CD4-positive, alpha-beta T cell treated with Interleukin-15 for 1 hour (primary cell): Measurements from ENCODE around the gene SLC6A19.

Experiments used
- DNase-seq: peaks from one replicate; pipeline ENCODE4 v3.0.0-alpha.2; 2020

The SLC6A19 gene

GRCh38 chr5:1197876-1198666 lies 3.3 kb upstream of the SLC6A19 start:
- no peak for DNase-seq

DNA sequence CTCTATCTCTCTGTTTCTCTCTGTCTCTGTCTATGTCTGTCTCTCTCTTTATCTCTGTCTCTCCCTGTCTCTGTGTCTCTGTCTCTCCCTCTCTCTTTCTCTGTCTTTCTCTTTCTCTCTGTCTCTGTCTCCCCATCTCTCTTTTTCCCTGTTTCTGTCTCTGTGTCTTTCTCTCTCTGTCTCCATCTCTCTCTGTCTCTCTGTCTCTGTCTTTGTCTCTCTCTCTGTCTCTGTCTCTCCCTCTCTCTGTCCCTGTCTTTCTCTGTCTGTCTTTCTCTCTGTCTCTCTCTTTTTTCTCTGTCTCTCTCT lies 2.1 kb upstream of the SLC6A19 start:
- no peak for DNase-seq

DNA sequence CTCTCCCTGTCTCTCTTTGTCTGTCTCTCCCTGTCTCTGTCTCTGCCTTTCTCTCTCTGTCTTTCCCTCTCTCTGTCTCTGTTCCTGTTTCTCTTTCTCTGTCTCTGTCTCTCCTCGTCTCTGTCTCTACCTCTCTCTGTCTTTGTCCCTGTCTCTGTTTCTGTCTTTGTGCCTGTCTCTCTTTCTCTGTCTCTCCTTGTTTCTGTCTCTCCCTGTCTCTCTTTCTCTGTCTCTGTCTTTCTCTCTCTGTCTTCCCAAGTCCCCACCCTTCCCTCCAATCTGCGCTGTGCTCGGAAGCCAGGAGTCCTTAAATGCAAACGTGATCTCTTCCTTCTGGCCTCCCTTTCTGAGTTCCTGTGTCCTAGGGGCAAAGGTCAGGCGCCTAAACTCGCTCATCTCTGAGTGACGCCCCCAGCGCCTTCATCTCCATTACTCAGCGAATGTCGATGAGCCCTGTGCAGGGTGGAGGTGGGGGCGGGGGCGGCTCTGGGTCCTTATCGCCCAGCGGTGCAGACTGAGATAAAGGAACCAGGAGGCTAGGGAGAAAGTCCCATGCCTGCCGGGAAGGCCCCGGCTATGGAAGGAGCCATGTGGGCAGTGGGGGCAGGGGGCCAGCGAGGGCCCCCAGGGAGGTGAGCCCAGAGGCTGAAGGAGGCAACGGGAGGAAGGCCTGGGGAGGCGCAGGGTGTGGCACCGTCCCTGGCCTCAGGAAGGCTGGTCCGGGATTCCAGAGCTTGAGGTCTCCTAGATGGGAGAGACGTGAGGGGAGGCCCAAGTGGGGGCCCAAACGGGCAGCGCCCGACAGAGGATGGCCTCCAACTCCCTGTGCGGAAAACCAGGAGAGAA lies 1.5 kb upstream of the SLC6A19 start:
- no peak for DNase-seq

DNA sequence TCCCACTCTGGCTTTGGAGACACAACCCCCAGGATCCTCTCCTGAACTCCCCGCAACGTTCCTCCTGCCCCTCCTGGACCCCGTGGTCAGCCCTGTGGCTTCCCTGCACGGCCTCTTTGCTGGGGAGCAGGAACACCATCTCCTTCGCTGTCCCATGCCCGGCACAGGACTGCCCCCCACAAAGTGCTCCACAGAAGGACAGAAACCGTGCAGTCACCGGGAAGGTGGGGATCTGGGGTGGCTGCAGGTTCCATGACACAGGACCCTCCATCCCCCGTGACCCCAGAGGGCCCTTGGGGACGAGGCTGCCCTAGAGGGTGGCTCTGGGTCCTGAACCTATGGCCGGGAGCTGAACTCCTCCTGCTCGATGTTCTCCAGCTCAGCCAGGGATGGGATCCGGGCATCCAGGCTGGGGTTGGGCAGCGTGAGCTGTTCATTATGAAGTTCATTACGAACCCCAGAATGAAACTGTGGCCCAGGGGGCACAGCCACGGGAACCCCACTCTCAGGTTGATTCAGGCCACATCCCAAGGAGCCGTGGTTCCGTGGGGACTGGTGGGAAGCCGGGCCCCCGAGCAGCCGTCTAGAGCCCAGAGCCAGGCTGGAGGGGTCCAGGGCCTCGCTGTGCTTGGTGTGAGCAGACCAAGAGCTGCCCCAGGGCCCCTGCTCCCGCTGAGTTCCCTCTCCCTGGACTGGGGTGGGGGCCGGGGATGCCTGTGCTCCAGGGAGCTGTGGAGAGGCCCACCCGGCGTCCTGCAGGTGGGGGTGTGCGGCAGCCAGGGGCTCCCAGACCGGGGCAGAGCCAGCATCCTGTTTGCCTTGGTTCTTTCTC lies 684 bp upstream of the SLC6A19 start:
- no peak for DNase-seq

- DNase-seq: no peak
Observed at GRCh38 chr5:1202026-1202797, 817 bp downstream of the SLC6A19 start.

DNA sequence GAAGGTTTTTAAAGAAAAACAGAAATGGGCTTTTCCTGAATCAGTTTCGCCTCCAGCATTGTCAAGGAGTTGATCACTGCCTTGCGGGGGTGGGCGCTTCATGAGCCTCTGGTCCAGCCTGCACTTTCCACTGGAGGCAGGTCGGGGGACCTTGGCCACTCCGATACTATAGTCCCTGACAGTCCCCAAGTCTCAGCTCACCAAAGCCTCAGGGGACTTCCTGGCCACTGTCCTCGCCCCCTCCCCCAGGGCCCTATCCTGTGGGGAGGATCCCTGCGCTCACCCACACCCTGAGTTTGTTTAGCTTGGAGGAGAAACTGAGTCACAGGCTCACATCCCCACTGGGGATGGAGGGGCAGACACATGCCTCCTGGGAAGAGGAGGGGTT lies 1.4 kb downstream of the SLC6A19 start:
- DNase-seq: no peak

DNA sequence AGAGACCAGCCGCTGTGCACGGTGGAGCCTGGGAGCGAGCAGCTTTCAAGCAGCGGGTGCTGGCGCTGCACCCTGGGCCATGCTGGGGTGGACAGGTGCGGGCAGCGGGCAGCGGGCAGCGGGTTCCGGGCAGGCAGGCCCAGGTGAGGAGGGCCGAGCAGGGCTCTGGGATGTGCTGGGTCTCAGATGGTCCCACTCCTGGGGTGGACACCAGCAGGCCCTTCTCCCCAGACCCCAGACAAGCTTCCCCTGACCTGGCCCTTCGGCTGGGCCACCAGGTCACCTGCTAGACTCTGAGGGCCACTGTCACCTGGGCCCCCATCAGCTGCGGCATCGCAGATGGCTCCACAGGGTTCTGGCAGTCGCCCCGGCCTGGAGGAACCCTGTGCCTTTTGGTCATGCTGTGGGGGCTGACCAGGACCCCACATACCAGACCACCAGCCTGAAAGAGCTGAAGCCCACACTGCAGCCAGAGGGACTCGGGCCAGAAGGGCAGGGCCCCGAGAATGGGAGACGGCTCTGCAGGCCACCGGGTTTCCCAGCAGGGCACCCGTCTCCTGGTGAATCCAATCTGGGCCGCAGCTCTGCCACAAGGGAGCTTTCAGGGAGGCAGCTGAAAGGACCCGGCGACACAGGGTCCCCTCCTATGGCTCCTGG lies 2.0 kb downstream of the SLC6A19 start:
- no peak for DNase-seq

DNA sequence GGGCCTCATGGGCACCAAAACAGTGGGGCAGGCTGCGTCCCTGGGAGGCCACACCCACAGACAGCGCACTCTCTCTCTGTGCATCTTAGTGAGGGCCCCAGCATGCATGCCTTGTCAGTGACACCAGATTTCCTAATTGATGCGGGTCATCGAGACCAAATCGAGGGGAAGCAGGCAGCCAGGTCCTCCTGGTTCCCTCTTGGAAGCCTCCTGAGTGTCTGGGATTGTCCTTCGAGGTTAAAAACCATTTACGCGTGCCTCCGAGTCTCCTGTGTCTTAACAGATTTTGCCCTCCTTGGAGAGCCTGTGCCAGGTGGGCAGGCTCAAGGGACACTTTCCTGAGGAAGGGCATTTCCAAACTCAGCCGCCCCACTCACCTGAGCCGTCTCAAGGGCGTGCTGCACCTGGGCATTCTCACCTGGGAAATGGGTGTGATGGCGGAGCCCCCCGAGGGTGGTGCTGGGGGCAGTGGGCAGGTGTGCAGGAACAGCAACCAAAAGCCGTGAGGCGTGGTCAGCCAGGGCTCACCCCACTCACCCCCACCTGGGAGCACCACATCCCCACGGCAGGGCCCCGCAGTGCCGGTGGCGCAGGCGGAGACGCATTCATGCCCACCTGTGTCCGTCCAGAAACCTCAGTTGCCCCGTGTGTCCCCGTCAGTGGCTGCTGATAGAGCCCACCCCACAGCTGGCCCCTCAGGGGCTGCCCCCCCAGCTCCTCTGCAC lies 2.7 kb downstream of the SLC6A19 start:
- no peak for DNase-seq

DNA sequence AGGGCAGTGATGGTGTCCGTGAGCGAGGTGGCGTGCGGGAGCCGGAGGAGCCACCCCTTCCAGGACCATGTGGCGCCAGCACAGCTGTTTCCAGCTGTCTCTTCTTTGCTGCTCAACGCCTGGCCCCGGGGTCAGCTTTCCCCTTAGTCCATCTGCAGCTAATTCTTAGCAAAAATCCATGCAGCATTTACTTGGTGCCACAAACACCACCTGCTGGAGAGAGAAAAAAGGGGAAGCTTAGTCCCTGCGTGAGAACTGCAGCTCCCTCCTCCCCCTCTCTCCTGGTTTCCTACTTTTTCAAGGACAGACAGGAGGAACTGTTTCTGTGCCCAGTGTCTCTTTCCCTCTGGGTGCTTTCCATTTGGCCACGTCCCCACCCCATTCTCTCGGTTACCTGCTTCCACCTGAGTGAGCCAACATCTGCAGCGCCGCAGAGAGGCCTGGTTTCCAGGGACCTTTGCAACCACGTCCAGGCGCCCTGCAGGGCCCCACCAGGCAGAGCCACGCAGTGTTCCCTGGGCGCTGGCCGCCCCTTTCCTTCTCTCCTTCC lies 3.4 kb downstream of the SLC6A19 start:
- DNase-seq: no peak

- no peak for DNase-seq
Observed at GRCh38 chr5:1205255-1206180, 4.1 kb downstream of the SLC6A19 start.

DNA sequence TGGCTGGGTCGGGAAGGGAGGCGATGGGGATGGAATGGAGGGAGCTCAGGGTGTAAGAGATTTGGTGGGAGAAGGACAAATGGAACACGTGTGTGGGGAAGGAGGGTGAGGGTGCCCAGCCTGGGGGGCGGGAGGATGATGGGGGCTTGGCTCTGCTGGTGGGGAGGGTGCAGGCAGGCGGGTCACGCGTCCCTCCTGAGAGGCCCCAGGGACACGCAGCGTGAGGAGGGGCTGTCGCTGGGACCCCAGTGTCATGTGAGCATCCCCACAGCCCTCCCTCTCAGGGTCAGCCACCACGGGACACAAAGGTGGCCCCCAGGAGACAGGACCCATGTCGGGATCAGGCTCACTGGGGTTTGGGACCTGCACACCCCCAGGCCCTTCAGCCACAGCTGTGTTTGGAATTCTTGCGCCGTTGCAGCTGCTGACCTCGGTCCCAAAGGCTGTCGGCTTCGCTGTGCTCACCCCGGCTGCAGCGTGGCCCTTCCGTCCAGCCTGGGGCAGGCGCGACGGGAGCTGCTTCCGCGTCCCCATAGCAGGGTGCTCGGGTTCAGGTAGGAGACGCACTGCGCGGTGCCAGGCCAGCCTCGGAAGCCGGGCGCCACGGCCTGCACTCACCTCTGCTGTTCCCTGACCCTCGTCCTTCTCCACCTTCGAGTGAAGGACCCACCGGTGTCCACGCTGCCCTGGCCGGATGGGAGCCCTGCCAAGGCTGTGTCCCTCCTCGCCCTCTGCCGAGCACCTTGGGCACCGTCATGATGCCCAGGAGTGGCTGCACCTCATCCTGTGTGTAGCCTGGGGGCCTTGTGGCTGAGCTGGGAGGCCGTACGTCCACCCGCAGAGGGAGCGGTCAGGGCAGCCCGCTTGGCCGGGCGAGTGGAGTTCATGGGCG lies 5.4 kb downstream of the SLC6A19 start:
- no peak for DNase-seq

DNA sequence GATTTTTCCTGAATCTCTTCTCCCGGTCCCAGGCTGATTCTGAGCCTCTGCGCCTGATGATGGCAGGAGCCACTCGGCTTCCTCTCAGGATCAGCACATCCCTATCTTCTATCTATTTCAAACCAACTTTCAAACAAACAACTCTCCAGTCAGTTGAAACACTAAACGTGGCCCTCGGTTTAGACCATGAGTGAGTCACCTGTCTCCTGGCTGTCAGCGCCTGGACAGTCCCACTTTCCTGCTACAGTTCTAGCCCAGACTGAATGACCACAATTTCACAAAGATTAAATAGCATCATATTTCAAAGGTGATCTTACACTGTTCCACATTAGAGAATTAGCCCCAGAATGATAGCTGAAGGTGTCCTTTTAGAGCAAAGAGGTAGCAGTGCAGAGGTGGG lies 6.2 kb downstream of the SLC6A19 start:
- DNase-seq: no peak

DNA sequence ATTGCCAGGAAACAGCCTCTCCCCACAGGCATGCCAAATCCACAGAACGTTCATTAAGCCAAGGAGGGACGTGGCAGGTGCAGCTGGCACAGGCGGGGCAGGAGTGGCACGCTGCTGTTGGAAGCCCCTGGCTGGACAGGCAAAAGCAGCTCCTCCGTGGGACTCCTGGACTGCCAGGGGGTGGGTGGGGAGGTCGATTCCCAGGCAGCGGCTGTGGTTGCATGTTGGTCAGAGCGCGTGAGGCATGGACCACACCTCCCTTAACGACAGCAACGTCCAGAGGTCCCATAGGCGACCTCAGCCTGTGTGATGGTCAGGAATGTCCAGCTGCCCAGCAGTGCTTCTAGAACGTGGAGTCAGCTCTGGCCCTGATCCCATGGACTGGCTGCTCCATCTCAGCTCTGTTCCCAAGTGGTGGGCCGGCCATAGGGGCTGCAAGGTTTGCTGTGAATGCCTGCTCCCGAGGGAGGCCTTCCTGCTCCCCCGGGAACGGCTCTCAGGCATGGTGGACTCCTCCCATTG lies 6.9 kb downstream of the SLC6A19 start:
- no peak for DNase-seq

- DNase-seq: no peak
Observed at GRCh38 chr5:1208743-1209488, 7.5 kb downstream of the SLC6A19 start.

DNA sequence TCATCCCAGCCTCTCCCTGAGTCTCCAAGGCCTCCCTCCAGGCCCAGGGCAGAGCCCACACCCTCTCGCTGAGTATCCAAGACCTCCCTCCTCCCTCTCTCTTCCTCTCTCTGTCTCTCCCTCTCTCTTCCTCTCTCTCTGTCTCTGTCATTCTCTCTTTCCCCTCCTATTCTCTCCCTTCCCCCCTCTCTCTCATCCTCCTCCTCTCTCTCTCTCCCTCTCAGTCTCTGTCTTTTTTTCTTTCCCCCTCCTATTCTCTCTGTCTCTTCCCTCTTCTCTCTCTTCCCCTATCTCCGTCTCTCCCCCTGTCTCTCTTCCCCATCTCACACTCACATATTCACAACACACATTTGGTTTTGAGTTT lies 8.1 kb downstream of the SLC6A19 start:
- no peak for DNase-seq

- no peak for DNase-seq
Observed at GRCh38 chr5:1209896-1210776, 8.7 kb downstream of the SLC6A19 start.

DNA sequence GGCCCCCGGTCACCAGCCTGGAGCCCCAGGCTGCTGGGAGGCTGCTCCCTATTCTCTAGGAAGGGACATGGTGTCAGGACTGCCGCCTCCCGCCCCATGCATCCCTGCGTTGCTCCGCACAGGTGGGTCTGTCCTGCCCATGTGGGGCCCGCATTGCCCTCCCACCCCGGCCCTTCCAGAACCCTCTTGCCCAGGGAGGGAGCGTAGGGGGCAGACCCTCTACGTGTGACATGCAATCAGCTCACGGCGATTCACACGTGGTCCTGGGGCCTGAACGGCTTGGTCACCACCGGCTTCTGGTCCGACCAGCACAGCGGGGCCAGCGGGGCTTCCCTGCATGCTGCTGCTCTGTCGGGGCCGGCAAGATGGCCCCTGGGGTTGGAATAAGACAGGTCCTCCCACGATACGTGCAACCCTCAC lies 9.4 kb downstream of the SLC6A19 start:
- no peak for DNase-seq
